GM19324 (cell line): Measurements from ENCODE around the gene TFCP2L1.
"Not testable (repeated sequence)": the region's sequence is repeated elsewhere in the genome, so short reads cannot be mapped to it uniquely, and the experiment has no call there.

Experiments
- ATAC-seq: cut with Tn5 transposase; IDR thresholded peaks from one replicate; pipeline ENCODE4 v1.9.1; 2021; ENCODE audit warnings: mild to moderate bottlenecking, moderate library complexity; ENCODE audit not compliant: unreplicated experiment, low FRiP score

The TFCP2L1 gene

GRCh38 chr2:121284463-121285449 is at the start of gene TFCP2L1:
TFCP2L1 (minus strand) TSS chr2:121285202; CDS start chr2:121285109, 93 bp downstream.
- ATAC-seq, result no peak

- ATAC-seq, result no peak
These were observed 49.0 kb upstream of the TFCP2L1 start for GRCh38 chr2:121333834-121334558.

GRCh38 chr2:121333231-121333630 is 48.2 kb upstream of the TFCP2L1 start:
- no peak for ATAC-seq

- not testable (repeated sequence) for ATAC-seq
These were observed 46.3 kb upstream of the TFCP2L1 start for GRCh38 chr2:121331324-121331723.

- ATAC-seq, result no peak
These were observed 45.9 kb upstream of the TFCP2L1 start for GRCh38 chr2:121330921-121331320.

- no peak for ATAC-seq
These were observed 44.8 kb upstream of the TFCP2L1 start for GRCh38 chr2:121329786-121330185.

- no peak for ATAC-seq
These were observed 41.6 kb upstream of the TFCP2L1 start for GRCh38 chr2:121326628-121327027.

- ATAC-seq, result no peak
These were observed 39.6 kb upstream of the TFCP2L1 start for GRCh38 chr2:121324601-121325000.

- no peak for ATAC-seq
These were observed 36.5 kb upstream of the TFCP2L1 start for GRCh38 chr2:121321476-121321875.

GRCh38 chr2:121319941-121320340 is 34.9 kb upstream of the TFCP2L1 start:
- ATAC-seq, result no peak

GRCh38 chr2:121316986-121317385 is 32.0 kb upstream of the TFCP2L1 start:
- no peak for ATAC-seq

- not testable (repeated sequence) for ATAC-seq
These were observed 28.7 kb upstream of the TFCP2L1 start for GRCh38 chr2:121313701-121314100.

GRCh38 chr2:121309801-121310200 is 24.8 kb upstream of the TFCP2L1 start:
- no peak for ATAC-seq

GRCh38 chr2:121309323-121309722 is 24.3 kb upstream of the TFCP2L1 start:
- no peak for ATAC-seq

- ATAC-seq, result no peak
These were observed 22.0 kb upstream of the TFCP2L1 start for GRCh38 chr2:121307048-121307447.

- no peak for ATAC-seq
These were observed 19.9 kb upstream of the TFCP2L1 start for GRCh38 chr2:121304941-121305340.

GRCh38 chr2:121303531-121304263 is 18.7 kb upstream of the TFCP2L1 start:
- no peak for ATAC-seq

GRCh38 chr2:121301190-121301589 is 16.2 kb upstream of the TFCP2L1 start:
- ATAC-seq, result not testable (repeated sequence)

GRCh38 chr2:121298476-121298875 is 13.5 kb upstream of the TFCP2L1 start:
- ATAC-seq, result no peak

- not testable (repeated sequence) for ATAC-seq
These were observed 12.9 kb upstream of the TFCP2L1 start for GRCh38 chr2:121297866-121298265.
